Measurements from ENCODE around the gene ADISSP.

The ADISSP gene

GRCh38 chr20:3804781-3805180 lies 37.2 kb upstream of the ADISSP start:
- no peak overlapping the region for H3K9ac ChIP-seq (ENCODE audit: low read depth in 1 of 2, low read length in 2 of 2)
- H3K36me3 ChIP-seq (ENCODE audit: control insufficient read depth in 1 of 2, insufficient read depth in 2 of 2, low read length in 2 of 2) = peaks cover 34 to 50% of the 10 kb centered on the region in 2 donors
- no peak overlapping the region for H3K4me3 ChIP-seq (ENCODE audit: low read depth in 1 of 2, low read length in 2 of 2)
- H3K9me3 ChIP-seq (ENCODE audit: control insufficient read depth in 1 of 2, low read length in 2 of 2) = no peaks in the 10 kb centered on the region
- H3K27me3 ChIP-seq (ENCODE audit: control insufficient read depth in 1 of 2, insufficient read depth in 2 of 2, low read length in 2 of 2) = no peaks in the 10 kb centered on the region
- H3K4me1 ChIP-seq (ENCODE audit: control insufficient read depth in 1 of 2, insufficient read depth in 2 of 2, low read length in 2 of 2) = peaks cover 39 to 41% of the 10 kb centered on the region in 2 donors
- no peak overlapping the region for H3K27ac ChIP-seq (ENCODE audit: low read depth, low read length)

- Histone ChIP-seq H3K27ac (ENCODE audit: low read depth, low read length) (no peak overlapping the region), H3K9ac (ENCODE audit: low read depth in 1 of 2, low read length in 2 of 2) (no peak overlapping the region), H3K36me3 (ENCODE audit: control insufficient read depth in 1 of 2, insufficient read depth in 2 of 2, low read length in 2 of 2) (peaks cover 34 to 50% of the 10 kb centered on the region in 2 donors), H3K27me3 (ENCODE audit: control insufficient read depth in 1 of 2, insufficient read depth in 2 of 2, low read length in 2 of 2) (no peaks in the 10 kb centered on the region), H3K9me3 (ENCODE audit: control insufficient read depth in 1 of 2, low read length in 2 of 2) (no peaks in the 10 kb centered on the region), H3K4me1 (ENCODE audit: control insufficient read depth in 1 of 2, insufficient read depth in 2 of 2, low read length in 2 of 2) (peaks cover 44 to 46% of the 10 kb centered on the region in 2 donors), H3K4me3 (ENCODE audit: low read depth in 1 of 2, low read length in 2 of 2) (no peak overlapping the region)
Observed at GRCh38 chr20:3804254-3804751, 36.8 kb upstream of the ADISSP start.

- H3K27me3 ChIP-seq (ENCODE audit: control insufficient read depth in 1 of 2, insufficient read depth in 2 of 2, low read length in 2 of 2) = no peaks in the 10 kb centered on the region
- H3K9me3 ChIP-seq (ENCODE audit: control insufficient read depth in 1 of 2, low read length in 2 of 2) = no peaks in the 10 kb centered on the region
- H3K9ac ChIP-seq (ENCODE audit: low read depth in 1 of 2, low read length in 2 of 2) = no peak overlapping the region
- no peak overlapping the region for H3K4me3 ChIP-seq (ENCODE audit: low read depth in 1 of 2, low read length in 2 of 2)
- H3K27ac ChIP-seq (ENCODE audit: low read depth, low read length) = no peak overlapping the region
- H3K36me3 ChIP-seq (ENCODE audit: control insufficient read depth in 1 of 2, insufficient read depth in 2 of 2, low read length in 2 of 2) = peaks cover 34 to 50% of the 10 kb centered on the region in 2 donors
- peaks cover 48 to 50% of the 10 kb centered on the region in 2 donors for H3K4me1 ChIP-seq (ENCODE audit: control insufficient read depth in 1 of 2, insufficient read depth in 2 of 2, low read length in 2 of 2)
Observed at GRCh38 chr20:3803854-3804253, 36.3 kb upstream of the ADISSP start.

DNA sequence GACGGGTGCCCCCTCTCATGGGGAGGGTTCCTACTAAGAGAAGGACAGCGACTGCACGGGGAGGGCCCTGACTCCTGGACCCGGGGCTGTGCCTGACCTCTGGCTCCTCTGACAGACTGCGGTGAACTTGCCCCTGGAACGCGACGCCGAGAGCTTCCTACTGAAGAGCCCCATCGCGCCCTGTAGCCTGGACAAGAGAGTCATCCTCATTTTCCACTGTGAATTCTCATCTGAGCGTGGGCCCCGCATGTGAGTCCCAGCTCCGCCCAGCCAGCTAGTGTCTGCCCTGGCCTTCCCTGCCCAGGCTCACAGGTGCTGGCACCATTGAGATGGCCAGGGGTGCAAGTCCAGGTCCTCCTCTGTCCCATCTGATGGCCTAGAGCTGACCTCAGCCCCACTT lies 35.7 kb upstream of the ADISSP start:
- Histone ChIP-seq H3K4me3 (ENCODE audit: low read depth in 1 of 2, low read length in 2 of 2) (no peak overlapping the region), H3K27me3 (ENCODE audit: control insufficient read depth in 1 of 2, insufficient read depth in 2 of 2, low read length in 2 of 2) (no peaks in the 10 kb centered on the region), H3K4me1 (ENCODE audit: control insufficient read depth in 1 of 2, insufficient read depth in 2 of 2, low read length in 2 of 2) (peaks cover 49 to 53% of the 10 kb centered on the region in 2 donors), H3K27ac (ENCODE audit: low read depth, low read length) (no peak overlapping the region), H3K9ac (ENCODE audit: low read depth in 1 of 2, low read length in 2 of 2) (no peak overlapping the region), H3K9me3 (ENCODE audit: control insufficient read depth in 1 of 2, low read length in 2 of 2) (no peaks in the 10 kb centered on the region), H3K36me3 (ENCODE audit: control insufficient read depth in 1 of 2, insufficient read depth in 2 of 2, low read length in 2 of 2) (peaks cover 34 to 50% of the 10 kb centered on the region in 2 donors)

- Histone ChIP-seq H3K27me3 (ENCODE audit: control insufficient read depth in 1 of 2, insufficient read depth in 2 of 2, low read length in 2 of 2) (no peaks in the 10 kb centered on the region), H3K9me3 (ENCODE audit: control insufficient read depth in 1 of 2, low read length in 2 of 2) (no peaks in the 10 kb centered on the region), H3K27ac (ENCODE audit: low read depth, low read length) (no peak overlapping the region), H3K4me1 (ENCODE audit: control insufficient read depth in 1 of 2, insufficient read depth in 2 of 2, low read length in 2 of 2) (peaks cover 47 to 49% of the 10 kb centered on the region in 2 donors), H3K4me3 (ENCODE audit: low read depth in 1 of 2, low read length in 2 of 2) (no peak overlapping the region), H3K36me3 (ENCODE audit: control insufficient read depth in 1 of 2, insufficient read depth in 2 of 2, low read length in 2 of 2) (peaks cover 34 to 50% of the 10 kb centered on the region in 2 donors), H3K9ac (ENCODE audit: low read depth in 1 of 2, low read length in 2 of 2) (no peak overlapping the region)
Observed at GRCh38 chr20:3802524-3803239, 35.1 kb upstream of the ADISSP start.

DNA sequence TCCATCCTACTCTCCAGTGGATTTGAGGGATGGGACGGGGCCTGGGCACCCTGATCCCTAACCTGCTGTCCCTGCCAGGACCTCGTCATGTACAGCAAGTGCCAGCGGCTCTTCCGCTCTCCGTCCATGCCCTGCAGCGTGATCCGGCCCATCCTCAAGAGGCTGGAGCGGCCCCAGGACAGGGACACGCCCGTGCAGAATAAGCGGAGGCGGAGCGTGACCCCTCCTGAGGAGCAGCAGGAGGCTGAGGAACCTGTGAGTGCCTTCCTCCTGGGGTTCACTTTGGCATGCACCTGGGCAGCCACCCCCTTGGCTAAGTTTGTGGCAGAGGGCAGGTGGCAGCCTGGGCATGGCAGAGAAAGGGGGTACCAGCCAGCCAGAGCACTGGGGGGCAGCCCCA lies 34.3 kb upstream of the ADISSP start:
- H3K9me3 ChIP-seq (ENCODE audit: control insufficient read depth in 1 of 2, low read length in 2 of 2) = no peaks in the 10 kb centered on the region
- H3K4me1 ChIP-seq (ENCODE audit: control insufficient read depth in 1 of 2, insufficient read depth in 2 of 2, low read length in 2 of 2) = peaks cover 47 to 49% of the 10 kb centered on the region in 2 donors
- no peak overlapping the region for H3K27ac ChIP-seq (ENCODE audit: low read depth, low read length)
- H3K4me3 ChIP-seq (ENCODE audit: low read depth in 1 of 2, low read length in 2 of 2) = no peak overlapping the region
- no peaks in the 10 kb centered on the region for H3K27me3 ChIP-seq (ENCODE audit: control insufficient read depth in 1 of 2, insufficient read depth in 2 of 2, low read length in 2 of 2)
- H3K9ac ChIP-seq (ENCODE audit: low read depth in 1 of 2, low read length in 2 of 2) = no peak overlapping the region
- peaks cover 34 to 50% of the 10 kb centered on the region in 2 donors for H3K36me3 ChIP-seq (ENCODE audit: control insufficient read depth in 1 of 2, insufficient read depth in 2 of 2, low read length in 2 of 2)

- Histone ChIP-seq H3K9ac (ENCODE audit: low read depth in 1 of 2, low read length in 2 of 2) (no peak overlapping the region), H3K9me3 (ENCODE audit: control insufficient read depth in 1 of 2, low read length in 2 of 2) (no peaks in the 10 kb centered on the region), H3K27me3 (ENCODE audit: control insufficient read depth in 1 of 2, insufficient read depth in 2 of 2, low read length in 2 of 2) (no peaks in the 10 kb centered on the region), H3K4me1 (ENCODE audit: control insufficient read depth in 1 of 2, insufficient read depth in 2 of 2, low read length in 2 of 2) (peaks cover 48% of the 10 kb centered on the region in 2 donors), H3K4me3 (ENCODE audit: low read depth in 1 of 2, low read length in 2 of 2) (no peak overlapping the region), H3K27ac (ENCODE audit: low read depth, low read length) (no peak overlapping the region), H3K36me3 (ENCODE audit: control insufficient read depth in 1 of 2, insufficient read depth in 2 of 2, low read length in 2 of 2) (peaks cover 34 to 50% of the 10 kb centered on the region in 2 donors)
Observed at GRCh38 chr20:3801299-3801698, 33.7 kb upstream of the ADISSP start.

GRCh38 chr20:3800878-3801260 lies 33.3 kb upstream of the ADISSP start:
- H3K27me3 ChIP-seq (ENCODE audit: control insufficient read depth in 1 of 2, insufficient read depth in 2 of 2, low read length in 2 of 2) = no peaks in the 10 kb centered on the region
- H3K4me1 ChIP-seq (ENCODE audit: control insufficient read depth in 1 of 2, insufficient read depth in 2 of 2, low read length in 2 of 2) = peaks cover 44% of the 10 kb centered on the region in 2 donors
- no peaks in the 10 kb centered on the region for H3K9me3 ChIP-seq (ENCODE audit: control insufficient read depth in 1 of 2, low read length in 2 of 2)
- H3K4me3 ChIP-seq (ENCODE audit: low read depth in 1 of 2, low read length in 2 of 2) = no peak overlapping the region
- peaks cover 34 to 50% of the 10 kb centered on the region in 2 donors for H3K36me3 ChIP-seq (ENCODE audit: control insufficient read depth in 1 of 2, insufficient read depth in 2 of 2, low read length in 2 of 2)
- no peak overlapping the region for H3K9ac ChIP-seq (ENCODE audit: low read depth in 1 of 2, low read length in 2 of 2)
- H3K27ac ChIP-seq (ENCODE audit: low read depth, low read length) = no peak overlapping the region

GRCh38 chr20:3800256-3800877 lies 32.8 kb upstream of the ADISSP start:
- Histone ChIP-seq H3K36me3 (ENCODE audit: control insufficient read depth in 1 of 2, insufficient read depth in 2 of 2, low read length in 2 of 2) (peaks cover 34 to 50% of the 10 kb centered on the region in 2 donors), H3K9me3 (ENCODE audit: control insufficient read depth in 1 of 2, low read length in 2 of 2) (no peaks in the 10 kb centered on the region), H3K27me3 (ENCODE audit: control insufficient read depth in 1 of 2, insufficient read depth in 2 of 2, low read length in 2 of 2) (no peaks in the 10 kb centered on the region), H3K9ac (ENCODE audit: low read depth in 1 of 2, low read length in 2 of 2) (no peak overlapping the region), H3K4me3 (ENCODE audit: low read depth in 1 of 2, low read length in 2 of 2) (no peak overlapping the region), H3K4me1 (ENCODE audit: control insufficient read depth in 1 of 2, insufficient read depth in 2 of 2, low read length in 2 of 2) (peaks cover 39 to 45% of the 10 kb centered on the region in 2 donors), H3K27ac (ENCODE audit: low read depth, low read length) (no peak overlapping the region)

DNA sequence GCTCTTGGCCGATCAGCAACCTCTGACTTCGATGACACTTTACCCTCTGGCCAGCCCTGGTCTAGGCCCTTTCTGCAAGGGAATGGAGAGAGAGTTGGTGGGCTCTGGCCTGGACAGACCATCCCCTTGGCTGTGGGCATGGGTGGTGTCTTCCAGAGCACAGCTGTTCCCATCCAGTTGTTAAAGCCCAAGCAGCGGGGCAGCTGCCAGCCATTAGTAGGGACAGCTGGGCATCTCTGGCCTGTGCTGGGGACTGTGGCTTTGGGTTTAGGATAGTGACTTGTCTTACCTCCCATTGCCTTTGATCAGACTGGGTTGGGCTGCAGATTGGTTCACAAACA lies 31.3 kb upstream of the ADISSP start:
- no peaks in the 10 kb centered on the region for H3K9me3 ChIP-seq (ENCODE audit: control insufficient read depth in 1 of 2, low read length in 2 of 2)
- no peak overlapping the region for H3K4me3 ChIP-seq (ENCODE audit: low read depth in 1 of 2, low read length in 2 of 2)
- H3K27ac ChIP-seq (ENCODE audit: low read depth, low read length) = no peak overlapping the region
- H3K9ac ChIP-seq (ENCODE audit: low read depth in 1 of 2, low read length in 2 of 2) = no peak overlapping the region
- peaks cover 29 to 37% of the 10 kb centered on the region in 2 donors for H3K36me3 ChIP-seq (ENCODE audit: control insufficient read depth in 1 of 2, insufficient read depth in 2 of 2, low read length in 2 of 2)
- peaks cover 38 to 46% of the 10 kb centered on the region in 2 donors for H3K4me1 ChIP-seq (ENCODE audit: control insufficient read depth in 1 of 2, insufficient read depth in 2 of 2, low read length in 2 of 2)
- H3K27me3 ChIP-seq (ENCODE audit: control insufficient read depth in 1 of 2, insufficient read depth in 2 of 2, low read length in 2 of 2) = no peaks in the 10 kb centered on the region

Measured in duodenal mucosa (tissue), 2 donors.